ENCODE measurements around the gene EFNA4.

The EFNA4 gene

DNA sequence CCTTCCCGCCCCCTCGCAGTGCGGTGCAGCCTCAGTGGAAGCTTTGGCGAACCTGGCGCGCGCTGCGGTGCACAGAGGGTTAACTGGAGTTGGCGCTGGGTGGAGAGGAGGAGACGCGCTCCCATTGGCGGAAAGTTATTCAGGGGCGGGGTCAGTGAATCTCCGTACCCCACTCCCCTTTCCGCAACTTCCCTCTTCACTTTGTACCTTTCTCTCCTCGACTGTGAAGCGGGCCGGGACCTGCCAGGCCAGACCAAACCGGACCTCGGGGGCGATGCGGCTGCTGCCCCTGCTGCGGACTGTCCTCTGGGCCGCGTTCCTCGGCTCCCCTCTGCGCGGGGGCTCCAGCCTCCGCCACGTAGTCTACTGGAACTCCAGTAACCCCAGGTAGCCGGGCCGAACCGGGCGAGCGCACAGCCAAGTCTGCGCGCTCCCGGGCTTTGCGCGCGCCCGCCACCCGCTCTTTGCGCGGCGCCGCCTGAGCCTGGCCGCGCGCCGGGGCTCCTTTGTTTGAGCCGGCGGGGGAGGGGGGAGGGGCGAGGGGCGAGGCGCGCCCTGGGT is at the start of gene EFNA4:
EFNA4 (plus strand) TSS at position 191 of the 561 bp plus-strand sequence; CDS start at position 275, 84 bp downstream.
- peak; percentile 58 for DNase-seq (ENCODE audit: low read depth)

- DNase-seq (ENCODE audit: low read depth), result no peak
Measured at GRCh38 chr1:155014709-155015508, 48.6 kb upstream of the EFNA4 start.

DNA sequence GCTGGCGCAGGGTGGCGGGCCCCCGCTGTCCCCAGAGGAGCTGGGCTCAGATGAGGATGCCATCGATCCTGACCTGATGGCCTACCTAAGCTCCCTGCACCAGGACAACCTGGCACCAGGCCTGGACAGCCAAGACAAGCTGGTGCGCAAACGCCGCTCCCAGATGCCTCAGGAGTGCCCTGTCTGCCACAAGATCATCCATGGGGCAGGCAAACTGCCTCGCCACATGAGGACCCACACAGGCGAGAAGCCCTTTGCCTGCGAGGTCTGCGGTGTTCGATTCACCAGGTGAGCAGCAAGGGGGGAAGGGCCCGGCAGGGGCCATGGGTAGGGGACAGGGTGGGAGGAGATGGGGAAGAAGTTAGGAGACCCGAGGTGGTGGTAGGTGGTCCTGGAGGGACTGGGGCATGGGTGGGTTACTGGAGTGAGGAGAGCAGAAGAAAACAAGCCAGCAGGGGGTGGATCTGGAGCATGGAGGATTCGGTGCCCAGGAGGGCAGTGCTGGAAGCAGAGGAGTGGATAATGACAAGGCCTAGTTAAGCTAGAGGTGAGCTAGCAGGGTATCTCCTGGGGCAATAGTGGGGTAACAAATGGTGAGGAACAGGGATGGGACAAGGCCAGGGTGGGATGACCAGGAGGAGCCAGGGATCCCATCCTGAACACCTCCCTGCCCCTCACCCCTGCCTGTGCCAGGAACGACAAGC is 47.9 kb upstream of the EFNA4 start:
- no peak for DNase-seq (ENCODE audit: low read depth)

DNA sequence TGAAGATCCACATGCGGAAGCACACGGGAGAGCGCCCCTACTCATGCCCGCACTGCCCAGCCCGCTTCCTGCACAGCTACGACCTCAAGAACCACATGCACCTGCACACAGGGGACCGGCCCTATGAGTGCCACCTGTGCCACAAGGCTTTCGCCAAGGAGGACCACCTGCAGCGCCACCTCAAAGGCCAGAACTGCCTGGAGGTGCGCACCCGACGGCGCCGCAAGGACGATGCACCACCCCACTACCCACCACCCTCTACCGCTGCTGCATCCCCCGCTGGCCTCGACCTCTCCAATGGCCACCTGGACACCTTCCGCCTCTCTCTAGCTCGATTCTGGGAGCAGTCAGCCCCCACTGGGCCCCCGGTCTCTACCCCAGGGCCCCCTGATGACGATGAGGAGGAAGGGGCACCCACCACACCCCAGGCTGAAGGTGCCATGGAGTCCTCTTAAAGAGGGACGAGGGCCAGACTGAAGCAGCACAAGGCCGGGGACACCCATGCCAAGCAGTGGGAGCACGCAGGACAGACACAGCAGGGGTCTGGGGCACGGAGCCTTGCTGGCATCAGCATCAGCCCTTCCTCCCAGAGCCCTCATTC is 47.2 kb upstream of the EFNA4 start:
- no peak for DNase-seq (ENCODE audit: low read depth)

- DNase-seq (ENCODE audit: low read depth), result peak; percentile 68
Measured at GRCh38 chr1:155017041-155017945, 46.2 kb upstream of the EFNA4 start.

- DNase-seq (ENCODE audit: low read depth), result no peak
Measured at GRCh38 chr1:155017946-155018316, 45.6 kb upstream of the EFNA4 start.

DNA sequence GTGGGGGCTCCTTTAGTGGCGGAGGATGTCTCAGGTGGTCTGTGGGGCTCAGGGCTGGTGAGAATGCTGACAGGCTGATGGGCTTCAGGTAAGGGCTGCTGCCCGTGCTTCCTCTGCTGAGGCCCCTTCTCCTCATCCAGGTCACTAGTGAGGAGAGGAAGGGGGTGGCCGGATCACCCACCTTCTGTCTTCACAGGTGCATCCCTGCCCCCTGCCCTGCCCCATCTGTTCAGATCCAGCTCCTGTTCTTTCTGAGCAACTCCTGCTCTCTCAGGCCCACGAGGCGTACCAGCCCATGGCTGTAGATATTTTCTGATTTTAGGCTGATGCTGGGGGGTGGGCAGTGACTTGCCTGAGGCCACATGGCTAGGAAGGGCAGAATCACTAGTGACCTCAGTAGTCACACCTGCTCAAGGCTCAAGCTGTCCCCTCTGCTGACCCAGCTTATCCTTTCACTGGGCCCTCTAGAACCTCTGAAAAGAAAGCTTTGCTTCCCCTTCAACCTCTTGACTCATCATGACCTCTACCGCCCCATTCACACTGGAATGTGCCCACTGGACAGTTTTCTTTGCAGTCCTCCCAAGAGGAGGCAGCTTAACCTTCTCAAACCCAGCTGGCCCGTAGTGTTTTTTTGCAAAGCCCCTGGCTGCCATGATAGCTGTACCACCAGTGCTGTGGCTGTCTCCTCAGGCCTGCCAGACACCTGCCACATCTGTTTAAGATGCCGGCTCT is 44.8 kb upstream of the EFNA4 start:
- no peak for DNase-seq (ENCODE audit: low read depth)

DNA sequence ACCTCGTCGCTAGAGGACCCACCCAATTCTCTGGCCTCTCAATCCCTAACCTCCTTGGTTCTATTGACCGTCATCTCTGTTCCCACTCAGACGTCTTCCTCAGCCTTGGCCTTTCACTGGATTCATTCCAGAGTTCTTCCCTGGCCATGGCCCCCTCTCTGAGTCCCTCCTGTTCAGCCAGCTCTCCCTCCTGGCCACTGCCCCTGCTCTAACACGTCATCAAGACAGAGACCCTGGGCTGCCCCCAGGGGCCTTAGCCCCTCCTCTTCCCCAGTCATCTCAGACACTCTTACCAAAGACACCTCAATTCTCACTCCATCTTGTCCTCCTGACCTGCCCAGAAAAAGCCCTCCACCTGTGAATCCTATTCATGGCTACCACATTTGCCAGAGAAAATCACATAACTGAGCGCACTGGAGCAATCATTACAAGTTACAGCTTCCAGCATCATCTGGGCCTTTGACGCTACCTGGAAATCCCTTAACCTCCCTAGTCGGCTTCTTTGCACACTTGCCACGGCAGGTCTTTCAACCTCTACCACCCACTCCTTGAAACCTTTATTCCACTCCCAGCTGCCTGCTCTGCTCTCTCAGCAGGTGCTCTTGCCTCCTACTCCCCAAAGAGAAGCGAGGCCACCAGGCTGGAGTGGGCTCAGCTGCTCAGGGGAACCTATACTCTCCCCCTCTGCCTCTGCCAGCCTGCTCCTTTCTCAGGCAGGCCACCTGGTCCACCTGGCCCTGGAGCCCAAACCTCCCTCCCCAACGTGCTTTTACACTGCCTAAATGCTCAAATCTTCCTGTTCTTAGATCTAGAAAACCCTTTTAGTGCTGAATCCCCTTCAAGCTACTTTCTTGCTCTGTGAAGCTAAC is 43.9 kb upstream of the EFNA4 start:
- DNase-seq (ENCODE audit: low read depth), result no peak

DNA sequence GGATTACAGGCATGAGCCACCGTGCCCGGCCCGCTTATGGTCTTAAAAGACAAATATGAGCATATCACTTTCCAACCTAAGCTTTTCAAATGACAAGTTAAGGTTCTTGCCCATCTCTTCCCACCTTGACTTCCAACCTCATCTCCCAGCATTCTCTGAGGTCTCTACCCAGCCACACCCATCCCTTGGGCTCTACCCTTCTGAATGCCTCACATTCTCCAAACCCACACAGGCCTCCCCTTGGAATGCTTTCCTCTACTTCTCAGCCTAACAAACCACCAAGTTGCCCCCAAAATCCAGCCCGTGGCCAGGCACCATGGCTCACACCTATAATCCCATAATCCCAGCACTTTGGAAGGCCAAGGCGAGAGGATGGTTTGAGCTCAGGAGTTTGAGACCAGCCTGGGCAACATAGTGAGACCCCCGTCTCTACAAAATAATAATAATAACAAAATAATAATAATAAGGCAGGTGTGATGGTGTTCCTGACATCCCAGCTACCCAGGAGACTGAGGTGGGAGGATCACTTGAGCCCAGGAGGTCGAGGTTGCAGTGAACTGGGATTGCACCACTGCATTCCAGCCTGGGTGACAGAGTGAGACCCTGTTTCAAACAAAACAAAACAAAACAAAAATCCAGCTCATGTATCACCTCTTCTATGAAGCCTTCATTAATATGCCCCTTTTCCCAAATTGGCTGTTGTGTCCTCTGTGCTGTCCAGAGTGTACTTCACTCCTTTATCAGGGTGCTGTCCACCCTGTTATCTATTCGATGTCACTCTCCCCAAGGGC is 41.2 kb upstream of the EFNA4 start:
- DNase-seq (ENCODE audit: low read depth), result no peak

- no peak for DNase-seq (ENCODE audit: low read depth)
Measured at GRCh38 chr1:155022927-155023236, 40.7 kb upstream of the EFNA4 start.

DNA sequence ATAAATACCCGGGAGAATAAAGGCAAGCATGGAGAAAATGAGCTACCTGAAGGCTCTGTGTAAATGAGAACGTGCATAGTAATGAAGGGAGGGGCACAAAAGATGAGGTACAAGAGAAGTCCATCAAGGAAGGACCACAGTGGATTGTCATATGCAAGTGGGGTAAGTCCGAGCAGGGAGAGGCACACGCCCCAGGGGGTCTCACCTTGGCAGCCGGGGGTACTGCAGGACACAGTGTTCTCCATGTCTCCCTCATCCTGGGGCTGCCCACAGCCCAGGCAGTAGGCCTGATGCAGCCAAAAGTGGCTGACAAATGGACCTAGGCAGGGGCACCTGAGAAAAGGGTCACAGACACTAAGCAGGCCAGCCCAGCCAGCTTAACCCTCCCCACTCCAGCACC is 39.9 kb upstream of the EFNA4 start:
- no peak for DNase-seq (ENCODE audit: low read depth)

GRCh38 chr1:155024315-155024714 is 39.2 kb upstream of the EFNA4 start:
- DNase-seq (ENCODE audit: low read depth), result no peak

- no peak for DNase-seq (ENCODE audit: low read depth)
Measured at GRCh38 chr1:155026154-155026553, 37.4 kb upstream of the EFNA4 start.

GRCh38 chr1:155026588-155026987 is 37.0 kb upstream of the EFNA4 start:
- DNase-seq (ENCODE audit: low read depth), result no peak

- DNase-seq (ENCODE audit: low read depth), result no peak
Measured at GRCh38 chr1:155029513-155030242, 33.9 kb upstream of the EFNA4 start.

DNA sequence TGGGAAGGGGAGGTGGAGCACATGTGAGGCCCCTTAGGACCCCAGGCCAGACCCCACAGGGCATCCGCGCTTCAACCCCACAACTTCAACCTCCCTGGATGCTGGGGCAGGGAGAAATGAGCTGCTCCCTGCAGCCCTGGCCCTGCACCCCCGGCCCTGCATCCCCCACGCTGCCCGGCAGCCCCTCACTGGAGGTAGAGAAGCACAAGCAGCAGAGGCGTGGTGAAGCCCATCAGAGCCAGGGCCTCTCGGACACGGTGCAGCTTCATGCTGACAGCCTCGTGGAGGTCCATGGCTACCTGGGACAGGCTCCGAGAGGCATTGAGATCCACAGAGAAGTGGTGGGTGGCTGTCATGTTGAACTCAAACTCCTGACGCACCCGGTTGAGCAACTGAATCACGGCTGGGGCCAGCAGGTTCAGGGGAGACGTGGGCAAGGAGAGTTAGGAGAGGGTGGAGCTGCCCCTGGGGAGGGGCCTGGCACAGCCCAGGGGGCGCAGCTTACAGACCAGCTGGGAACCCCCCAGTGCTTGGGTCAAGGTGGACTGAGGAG is 33.2 kb upstream of the EFNA4 start:
- DNase-seq (ENCODE audit: low read depth), result no peak

DNA sequence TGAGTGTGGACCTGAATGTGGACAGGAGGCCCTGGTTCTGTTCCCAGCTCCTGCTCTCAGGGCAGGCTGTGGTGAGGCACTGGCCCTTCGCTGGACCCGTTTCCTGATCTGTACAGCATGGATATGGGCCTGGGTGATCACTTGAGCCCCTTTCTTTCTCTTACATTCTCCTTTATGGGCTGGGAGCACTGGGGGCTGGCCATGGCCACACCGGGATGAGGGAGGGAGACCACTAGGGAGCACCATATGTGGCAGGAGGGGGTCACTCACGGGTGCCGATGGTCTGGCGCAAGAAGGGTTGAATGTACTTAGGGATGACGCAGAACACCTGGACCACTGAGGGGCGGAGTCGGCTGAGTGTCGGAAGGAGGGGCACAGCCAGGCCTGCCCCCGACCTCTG is 32.6 kb upstream of the EFNA4 start:
- DNase-seq (ENCODE audit: low read depth), result no peak

GRCh38 chr1:155032886-155033285 is 30.7 kb upstream of the EFNA4 start:
- no peak for DNase-seq (ENCODE audit: low read depth)

Data from stromal cell of bone marrow (primary cell).